Spleen (tissue), 11 donors: ENCODE measurements around the gene RASSF3. TPM values are rescaled to one million over a fixed set of nuclear protein-coding genes. Genes with fewer than 3 reads are reported as not detected.

Experiments used
- DNase-seq: peaks from one replicate; pipeline ENCODE4 v3.0.0-alpha.2; 2020
- H3K27ac ChIP-seq, 8 donors: fragments of 200-600 bp; sonication (generic) in 7 of 8; 1 replicate in 4 of 8; 2 replicates in 4 of 8; pipeline versions ENCODE4 v1.5.0 to v1.8.0; 2016 to 2021; ENCODE audit warnings: inconsistent platforms in 4 of 8, mild to moderate bottlenecking in 4 of 8, moderate library complexity in 1 of 8
- H3K27me3 ChIP-seq, 7 donors: fragments of 200-600 bp; sonication (generic) in 6 of 7; replicated peaks in 1 of 7; 1 replicate in 4 of 7; 2 replicates in 3 of 7; pipeline versions ENCODE4 v1.5.0 to v1.8.0; 2016 to 2021; ENCODE audit warnings: inconsistent platforms in 3 of 7, mild to moderate bottlenecking in 1 of 7
- H3K36me3 ChIP-seq, 6 donors: fragments of 200-600 bp; sonication (generic) in 5 of 6; 1 replicate in 4 of 6; 2 replicates in 2 of 6; pipeline versions ENCODE4 v1.5.0 to v1.8.0; 2016 to 2021; ENCODE audit warnings: inconsistent platforms in 2 of 6
- H3K4me1 ChIP-seq, 6 donors: fragments of 200-600 bp; sonication (generic) in 5 of 6; 1 replicate in 3 of 6; 2 replicates in 3 of 6; pipeline versions ENCODE4 v1.5.0 to v1.8.0; 2016 to 2021; ENCODE audit warnings: inconsistent platforms in 3 of 6
- H3K4me3 ChIP-seq, 8 donors: fragments of 200-600 bp; sonication (generic) in 7 of 8; 1 replicate in 4 of 8; 2 replicates in 4 of 8; pipeline versions ENCODE4 v1.5.0 to v1.8.0; 2016 to 2021; ENCODE audit warnings: inconsistent platforms in 4 of 8, mild to moderate bottlenecking in 4 of 8, moderate library complexity in 2 of 8
- H3K9me3 ChIP-seq, 8 donors: fragments of 200-600 bp; sonication (generic) in 7 of 8; 1 replicate in 4 of 8; 2 replicates in 4 of 8; pipeline versions ENCODE4 v1.5.0 to v1.8.0; 2016 to 2021; ENCODE audit warnings: inconsistent platforms in 4 of 8
- CTCF ChIP-seq, 11 experiments: fragments of 200-600 bp in 7 of 11; fragments of 450-650 bp in 4 of 11; sonication (generic) in 4 of 11; IDR thresholded peaks in 8 of 11; conservative IDR thresholded peaks in 3 of 11; 1 replicate in 7 of 11; 2 replicates in 4 of 11; pipeline versions ENCODE4 v1.4.0 to v1.8.0; 2016 to 2021; ENCODE audit warnings: antibody characterized with exemption in 11 of 11, inconsistent platforms in 4 of 11, mild to moderate bottlenecking in 1 of 11
- POLR2A ChIP-seq, 3 donors: fragments of 450-650 bp; IDR thresholded peaks; one replicate each; pipeline ENCODE4 v1.5.1; 2017; ENCODE audit warnings: antibody characterized with exemption in 3 of 3, mild to moderate bottlenecking in 1 of 3
- POLR2AphosphoS5 ChIP-seq, 3 donors: sonication (generic); formaldehyde crosslinking; IDR thresholded peaks; one replicate each; pipeline ENCODE4 v1.5.1; 2017; ENCODE audit warnings: antibody characterized with exemption in 3 of 3
- WGBS, 5 donors: extraction: QIAGEN DNeasy Blood & Tissue Kit in 3 of 5; methylation state at CpG; one replicate each; pipeline versions ENCODE4 v1.1.5 to v1.1.7; 2013 to 2018; 5-methylcytosine and 5-hydroxymethylcytosine counted together
- intact Hi-C: fragments of 100-400 bp; cut with DNase I; formaldehyde crosslinking; loops from one replicate; pipeline ENCODE4 v1.15.0; 2023; ENCODE audit warnings: low total_unique reads
- polyA plus RNA-seq, 3 donors: library from polyadenylated mRNA; stranded (reverse); fragments of 200-250 nt; gene quantifications; one replicate each; pipeline ENCODE4 v1.2.1, GENCODE V29; 2013
- total RNA-seq, 7 donors: library from RNA; depleted of rRNA in 3 of 7; stranded (reverse); fragments of >200 nt in 3 of 7; fragmentation: NEBNext Ultra II Directional in 4 of 7; extraction: Animal tissue kit (Norgen Biotek cat#: 25700) in 4 of 7; gene quantifications; one replicate each; pipeline versions ENCODE4 v1.1.0 to v1.2.1, GENCODE V29; 2016 to 2021
- donor health status: healthy with polysubstance abuse.
- donor health status: DM: no; HTN: no; CAD: no; lungs with moderate emphysema.
- donor health status: DM: no; HTN: no; CAD: no.
- donor health status: Bipolar disorder and iron deficiency.
- donor health status: healthy.
- donor health status: DM: no; HTN: no; CAD: no.
- donor health status: DM: yes; HTN: yes; CAD: no.

RASSF3 gene
- total and polyA plus RNA-seq, 10 donors, result 31.0 to 120 (median 91.0) TPM

- no peaks in the 10 kb centered on the region for H3K36me3 ChIP-seq
- no peak overlapping the region for H3K4me3 ChIP-seq
- DNase-seq, result no peak
- TF ChIP-seq POLR2AphosphoS5 (IDR thresholded peaks at IDR 0.05), result no peak
- peak in 2 of 11 experiments; percentile 16 to 24 for TF ChIP-seq CTCF (IDR thresholded peaks at IDR 0.05 in 8 of 11, conservative IDR thresholded peaks at IDR 0.05 in 3 of 11)
- no peak for TF ChIP-seq POLR2A (IDR thresholded peaks at IDR 0.05)
- H3K27me3 ChIP-seq, result no peaks in the 10 kb centered on the region
- H3K4me1 ChIP-seq, result peaks cover 82 to 100% (median 100%) of the 10 kb centered on the region in 6 donors
- intact Hi-C loops, result loop anchor here (10.0 kb wide), 1 partner anchor 63 kb away; the partner anchor contains the start of gene RASSF3
- peak overlapping the region in 7 of 8 donors; percentile 49 to 93 (median 86) for H3K27ac ChIP-seq
- no peaks in the 10 kb centered on the region for H3K9me3 ChIP-seq
- 71 to 95% (median 83%) methylated on average over 2 of the region's 2 CpGs for WGBS, 5 donors
Observed at GRCh38 chr12:64678248-64678647, 68.0 kb downstream of the RASSF3 start.

GRCh38 chr12:64678835-64679234 is 68.5 kb downstream of the RASSF3 start:
- intact Hi-C loops, result loop anchor here (10.0 kb wide), 1 partner anchor 64 kb away; the partner anchor contains the start of gene RASSF3
- no peak for DNase-seq
- Histone ChIP-seq H3K9me3 (no peaks in the 10 kb centered on the region), H3K4me1 (peaks cover 82 to 100% (median 100%) of the 10 kb centered on the region in 6 donors), H3K4me3 (no peak overlapping the region), H3K27me3 (no peaks in the 10 kb centered on the region), H3K27ac (peak overlapping the region; percentile 49 to 93 (median 82)), H3K36me3 (no peaks in the 10 kb centered on the region)
- WGBS, 5 donors, result 66 to 77% (median 74%) methylated on average over 5 of the region's 5 CpGs
- TF ChIP-seq CTCF (IDR thresholded peaks at IDR 0.05 in 8 of 11, conservative IDR thresholded peaks at IDR 0.05 in 3 of 11) (no peak), POLR2AphosphoS5 (IDR thresholded peaks at IDR 0.05) (no peak), POLR2A (IDR thresholded peaks at IDR 0.05) (no peak)

- TF ChIP-seq POLR2A (IDR thresholded peaks at IDR 0.05) (no peak), CTCF (IDR thresholded peaks at IDR 0.05 in 8 of 11, conservative IDR thresholded peaks at IDR 0.05 in 3 of 11) (no peak), POLR2AphosphoS5 (IDR thresholded peaks at IDR 0.05) (peak in 1 of 3 donors; percentile 69)
- intact Hi-C loops, result loop anchor here (10.0 kb wide), 1 partner anchor 65 kb away; the partner anchor contains the start of gene RASSF3
- Histone ChIP-seq H3K4me3 (peak overlapping the region in 1 of 8 donors; percentile 24), H3K9me3 (no peaks in the 10 kb centered on the region), H3K4me1 (peaks cover 77 to 100% (median 97%) of the 10 kb centered on the region in 6 donors), H3K36me3 (peaks cover 0 to 2% (median 0%) of the 10 kb centered on the region in 6 donors), H3K27me3 (no peaks in the 10 kb centered on the region), H3K27ac (peak overlapping the region; percentile 49 to 93 (median 82))
- DNase-seq, result peak; percentile 83
- 31 to 52% (median 41%) methylated on average over 9 of the region's 9 CpGs for WGBS, 5 donors
Observed at GRCh38 chr12:64679487-64680001, 69.2 kb downstream of the RASSF3 start.

- peaks cover 0 to 9% (median 3%) of the 10 kb centered on the region in 6 donors for H3K36me3 ChIP-seq
- peak overlapping the region; percentile 49 to 93 (median 82) for H3K27ac ChIP-seq
- no peaks in the 10 kb centered on the region for H3K9me3 ChIP-seq
- 33 to 75% (median 69%) methylated on average over 4 of the region's 4 CpGs for WGBS, 5 donors
- no peaks in the 10 kb centered on the region for H3K27me3 ChIP-seq
- no peak for TF ChIP-seq POLR2AphosphoS5 (IDR thresholded peaks at IDR 0.05)
- no peak for TF ChIP-seq CTCF (IDR thresholded peaks at IDR 0.05 in 8 of 11, conservative IDR thresholded peaks at IDR 0.05 in 3 of 11)
- TF ChIP-seq POLR2A (IDR thresholded peaks at IDR 0.05), result no peak
- no peak for DNase-seq
- intact Hi-C loops, result no loop called here
- peaks cover 70 to 100% (median 97%) of the 10 kb centered on the region in 6 donors for H3K4me1 ChIP-seq
- peak overlapping the region in 1 of 8 donors; percentile 24 for H3K4me3 ChIP-seq
Observed at GRCh38 chr12:64680235-64680634, 69.9 kb downstream of the RASSF3 start.
